SK-N-MC (cell line): Measurements from ENCODE around the gene ZNF324.

Experiments used
- EZH2 ChIP-seq: fragments of 200-600 bp; sonication (generic); IDR thresholded peaks from one replicate; pipeline ENCODE4 v1.6.1; 2017; ENCODE audit warnings: antibody characterized with exemption
- POLR2AphosphoS5 ChIP-seq: IDR thresholded peaks from 2 replicates; pipeline ENCODE4 v1.6.1; 2012; ENCODE audit warnings: mild to moderate bottlenecking, low read depth, low read length, borderline replicate concordance

- TF ChIP-seq EZH2: no peak
- TF ChIP-seq POLR2AphosphoS5: peak; percentile 84
These were observed 52.7 kb downstream of the ZNF324 start, which contains the start of gene ZBTB45 for GRCh38 chr19:58519355-58520256.
